CD4-positive, alpha-beta T cell treated with Interleukin-15 for 4 hours (primary cell): ENCODE results near the gene AKAP1.

Experiments used
- DNase-seq: peaks from one replicate; pipeline ENCODE4 v3.0.0-alpha.2; 2020; ENCODE audit warnings: low spot score

Gene AKAP1, protein sequence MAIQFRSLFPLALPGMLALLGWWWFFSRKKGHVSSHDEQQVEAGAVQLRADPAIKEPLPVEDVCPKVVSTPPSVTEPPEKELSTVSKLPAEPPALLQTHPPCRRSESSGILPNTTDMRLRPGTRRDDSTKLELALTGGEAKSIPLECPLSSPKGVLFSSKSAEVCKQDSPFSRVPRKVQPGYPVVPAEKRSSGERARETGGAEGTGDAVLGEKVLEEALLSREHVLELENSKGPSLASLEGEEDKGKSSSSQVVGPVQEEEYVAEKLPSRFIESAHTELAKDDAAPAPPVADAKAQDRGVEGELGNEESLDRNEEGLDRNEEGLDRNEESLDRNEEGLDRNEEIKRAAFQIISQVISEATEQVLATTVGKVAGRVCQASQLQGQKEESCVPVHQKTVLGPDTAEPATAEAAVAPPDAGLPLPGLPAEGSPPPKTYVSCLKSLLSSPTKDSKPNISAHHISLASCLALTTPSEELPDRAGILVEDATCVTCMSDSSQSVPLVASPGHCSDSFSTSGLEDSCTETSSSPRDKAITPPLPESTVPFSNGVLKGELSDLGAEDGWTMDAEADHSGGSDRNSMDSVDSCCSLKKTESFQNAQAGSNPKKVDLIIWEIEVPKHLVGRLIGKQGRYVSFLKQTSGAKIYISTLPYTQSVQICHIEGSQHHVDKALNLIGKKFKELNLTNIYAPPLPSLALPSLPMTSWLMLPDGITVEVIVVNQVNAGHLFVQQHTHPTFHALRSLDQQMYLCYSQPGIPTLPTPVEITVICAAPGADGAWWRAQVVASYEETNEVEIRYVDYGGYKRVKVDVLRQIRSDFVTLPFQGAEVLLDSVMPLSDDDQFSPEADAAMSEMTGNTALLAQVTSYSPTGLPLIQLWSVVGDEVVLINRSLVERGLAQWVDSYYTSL

DNA sequence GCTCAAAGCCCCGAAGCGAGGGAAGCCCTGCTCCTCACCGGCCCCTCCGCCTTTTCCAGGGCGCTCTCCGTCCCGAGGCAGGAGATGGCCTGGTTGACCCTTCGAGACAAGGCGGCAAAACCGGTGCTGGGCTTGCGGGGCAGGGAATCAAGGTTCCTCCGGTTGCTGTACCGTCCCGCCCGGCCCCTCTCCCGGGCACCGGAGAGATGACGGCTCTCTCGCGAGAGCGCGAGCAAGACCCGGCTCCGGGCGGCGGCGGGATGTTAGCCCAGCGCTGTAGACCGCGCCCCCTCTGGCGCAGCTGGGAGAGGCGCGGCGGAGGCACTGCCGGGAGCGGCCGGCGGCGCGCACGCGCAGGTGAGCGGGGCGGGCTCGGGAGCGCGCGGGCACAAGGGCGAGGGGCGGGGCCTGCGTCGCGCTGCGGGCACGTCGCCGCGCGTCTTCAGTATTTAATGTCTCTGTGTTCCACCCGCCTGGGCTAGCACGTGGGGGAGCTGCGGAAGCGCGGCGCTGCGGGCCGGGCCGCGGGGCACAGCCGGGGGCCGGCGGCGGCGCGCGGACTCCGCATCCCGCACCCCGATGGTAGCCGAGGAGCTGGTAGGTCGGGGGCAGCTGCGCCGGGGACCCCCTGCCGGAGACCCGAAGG, at the start of gene AKAP1:
AKAP1 (plus strand) TSS at position 445 of the 646 bp plus-strand sequence. CDS start 20,219 bp downstream, outside the sequence.
- peak; percentile 94 for DNase-seq

DNA sequence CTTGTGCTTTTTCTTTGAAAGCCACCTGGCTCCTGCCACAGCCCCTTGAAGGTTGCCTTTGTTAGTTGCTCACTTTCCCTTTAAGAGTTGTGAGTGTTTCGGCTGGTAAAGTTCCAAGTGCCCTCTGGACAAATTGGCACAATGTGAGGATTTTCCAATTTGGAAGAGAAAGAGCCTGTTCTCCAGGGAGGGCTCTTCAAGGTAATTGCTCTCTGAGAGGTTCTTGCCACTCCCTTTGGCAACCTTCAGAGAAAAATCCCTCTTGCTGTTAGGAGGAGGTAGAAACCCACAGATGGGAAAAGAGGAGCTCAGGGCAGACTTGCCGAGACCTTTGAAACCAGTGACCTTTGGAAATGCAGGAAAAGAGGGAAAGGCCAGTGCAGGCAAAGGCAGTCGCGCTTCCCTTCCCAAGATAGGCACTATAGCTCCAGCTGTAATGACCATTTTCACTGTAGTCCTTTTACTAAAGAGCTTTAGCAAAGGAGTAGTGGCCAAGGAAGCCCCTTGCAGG, 49.0 kb upstream of the AKAP1 start:
- DNase-seq: no peak

DNA sequence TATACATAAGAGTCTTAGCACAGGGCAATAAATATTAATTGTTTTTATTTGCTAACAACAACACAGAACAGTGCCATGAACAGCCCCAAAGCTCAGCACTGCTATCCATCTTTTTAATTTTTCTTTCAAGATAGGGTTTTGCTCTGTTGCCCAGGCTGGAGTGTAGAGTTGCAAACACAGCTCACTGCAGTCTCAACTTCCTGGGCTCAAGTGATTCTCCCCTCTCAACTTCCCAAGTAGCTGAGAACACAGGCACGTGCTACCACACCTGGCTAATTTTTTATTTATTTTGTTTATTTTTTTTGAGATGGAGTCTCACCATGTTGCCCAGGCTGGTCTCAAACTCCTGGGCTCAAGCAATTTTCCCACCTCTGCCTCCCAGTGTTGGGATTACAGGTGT, 47.6 kb upstream of the AKAP1 start:
- DNase-seq: no peak

DNA sequence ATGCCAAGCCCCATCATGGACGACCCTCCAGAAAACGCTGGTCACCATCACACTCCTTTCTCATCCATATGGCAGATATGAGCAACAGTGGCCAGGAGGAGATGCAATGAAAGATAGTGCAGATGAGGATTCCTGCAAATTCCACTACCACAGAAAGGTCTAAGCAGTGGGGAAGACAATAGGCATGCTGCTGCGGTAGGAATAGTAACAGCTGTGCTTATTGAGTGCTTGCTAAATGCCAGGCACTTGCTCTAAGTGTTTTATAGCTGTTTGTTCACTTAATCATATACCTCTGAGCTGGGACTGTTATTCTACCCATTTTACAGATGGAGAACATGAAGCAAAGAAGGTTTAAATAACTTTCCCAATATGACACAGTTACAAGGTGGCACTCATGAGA, 46.6 kb upstream of the AKAP1 start:
- no peak for DNase-seq

DNA sequence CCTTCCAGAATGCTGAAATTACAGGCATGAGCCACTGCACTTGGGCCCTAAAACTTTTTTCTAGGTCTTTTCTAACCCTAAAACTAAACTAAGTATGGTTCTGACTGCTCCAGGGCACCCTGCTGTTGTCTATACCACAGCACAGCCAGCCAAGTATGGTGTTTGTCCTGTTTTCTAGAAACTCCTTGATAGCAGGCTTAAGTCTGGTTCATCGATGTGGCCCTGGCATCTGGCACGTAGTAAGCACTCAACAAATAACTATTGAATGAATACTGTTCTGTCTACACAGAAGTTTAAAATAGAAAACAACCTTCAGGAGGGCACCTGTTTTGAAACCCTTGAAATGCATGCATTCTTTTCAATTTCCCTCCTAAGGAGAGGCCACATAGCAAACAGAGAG, 44.5 kb upstream of the AKAP1 start:
- no peak for DNase-seq

DNA sequence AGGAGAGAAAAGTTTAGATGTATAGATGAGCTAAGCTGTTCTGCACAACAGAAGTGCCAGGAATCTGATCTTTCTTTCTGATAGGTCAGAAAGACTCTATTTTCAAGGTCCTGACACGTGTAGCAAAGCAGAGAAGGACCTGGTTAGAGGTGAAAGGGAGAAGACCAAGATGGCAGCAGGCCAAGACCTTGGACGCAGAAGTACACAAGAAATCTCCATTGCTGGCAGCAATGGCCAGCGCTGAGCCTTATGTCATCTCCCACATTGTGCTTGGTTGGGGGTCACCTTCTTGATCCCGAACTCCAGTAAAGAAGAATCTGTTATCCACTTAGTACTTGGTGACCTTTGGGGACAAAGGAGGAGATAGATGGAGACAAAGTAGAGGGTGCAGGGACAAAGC, 41.8 kb upstream of the AKAP1 start:
- DNase-seq: no peak

DNA sequence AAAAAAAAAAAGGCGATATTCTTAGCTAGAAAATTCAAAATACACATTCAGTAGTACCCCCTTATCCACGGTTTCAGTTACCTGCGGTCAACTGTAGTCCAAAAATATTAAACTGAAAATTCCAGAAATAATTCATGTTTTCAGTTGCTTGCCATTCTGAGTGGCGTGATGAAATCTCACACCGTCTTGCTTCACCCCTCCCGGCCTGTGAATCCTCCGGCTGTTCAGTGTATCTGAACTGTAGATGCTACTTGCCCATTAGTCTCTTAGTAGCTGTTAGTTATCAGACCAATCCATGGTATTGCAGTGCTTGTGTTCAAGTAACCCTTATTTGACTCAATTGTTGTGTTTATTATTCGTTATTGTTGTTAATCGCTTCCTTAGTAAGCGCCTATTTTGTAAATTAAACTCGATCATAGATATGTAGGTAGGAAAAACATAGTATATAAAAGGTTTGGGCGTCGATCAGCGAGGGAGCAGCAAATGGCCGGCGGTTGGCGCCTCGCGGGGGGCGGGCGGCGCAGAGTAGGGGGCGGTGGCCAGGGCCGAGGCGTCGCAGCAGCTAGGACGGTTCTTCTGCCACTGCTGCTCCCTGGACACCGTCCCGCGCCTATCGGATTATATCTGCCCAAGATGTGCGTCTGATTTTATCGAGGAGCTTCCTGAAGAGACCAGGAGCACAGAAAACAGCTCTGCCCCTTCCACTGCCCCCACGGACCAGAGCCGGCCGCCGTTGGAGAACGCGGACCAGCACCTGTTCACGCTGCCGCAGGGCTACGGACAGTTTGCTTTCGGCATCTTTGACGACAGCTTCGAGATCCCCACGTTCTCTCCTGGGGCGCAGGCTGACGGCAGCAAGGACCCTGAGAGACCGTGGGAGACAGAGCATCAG, 39.8 kb upstream of the AKAP1 start:
- no peak for DNase-seq

DNA sequence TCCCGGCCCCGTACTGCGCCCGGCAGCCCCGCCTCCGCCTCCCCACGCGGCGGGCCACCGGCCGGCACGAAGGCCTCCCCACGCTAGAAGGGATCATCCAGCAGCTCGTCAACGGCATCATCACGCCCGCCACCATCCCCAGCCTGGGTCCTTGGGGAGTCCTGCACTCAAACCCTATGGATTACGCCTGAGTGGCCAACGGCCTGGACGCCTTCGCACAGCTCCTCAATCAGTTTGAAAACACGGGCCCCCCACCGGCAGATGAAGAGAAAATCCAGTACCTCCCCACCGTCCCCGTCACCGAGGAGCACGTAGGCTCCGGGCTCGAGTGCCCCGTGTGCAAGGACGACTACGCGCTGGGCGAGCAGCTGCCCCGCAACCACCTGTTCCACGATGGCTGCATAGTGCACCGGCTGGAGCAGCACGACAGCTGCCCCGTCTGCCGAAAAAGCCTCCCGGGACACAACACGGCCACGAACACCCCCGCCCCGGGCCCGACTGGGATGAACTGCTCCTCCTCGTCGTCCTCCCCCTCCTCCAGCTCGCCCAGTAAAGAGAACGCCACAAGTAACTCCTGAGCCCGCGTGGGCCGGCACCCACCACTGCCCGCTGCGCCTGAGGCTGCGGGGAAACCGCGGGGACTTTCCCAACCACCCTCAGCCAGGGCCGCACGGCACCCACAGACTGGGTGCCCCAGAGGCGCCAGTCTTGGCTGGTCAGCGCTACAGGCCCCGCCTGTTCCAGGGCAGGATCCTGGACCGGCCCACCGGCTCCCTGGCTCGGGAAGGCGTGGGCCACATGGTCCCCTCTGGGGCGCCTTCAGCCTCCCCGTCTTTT, 39.0 kb upstream of the AKAP1 start:
- peak; percentile 7 for DNase-seq

DNA sequence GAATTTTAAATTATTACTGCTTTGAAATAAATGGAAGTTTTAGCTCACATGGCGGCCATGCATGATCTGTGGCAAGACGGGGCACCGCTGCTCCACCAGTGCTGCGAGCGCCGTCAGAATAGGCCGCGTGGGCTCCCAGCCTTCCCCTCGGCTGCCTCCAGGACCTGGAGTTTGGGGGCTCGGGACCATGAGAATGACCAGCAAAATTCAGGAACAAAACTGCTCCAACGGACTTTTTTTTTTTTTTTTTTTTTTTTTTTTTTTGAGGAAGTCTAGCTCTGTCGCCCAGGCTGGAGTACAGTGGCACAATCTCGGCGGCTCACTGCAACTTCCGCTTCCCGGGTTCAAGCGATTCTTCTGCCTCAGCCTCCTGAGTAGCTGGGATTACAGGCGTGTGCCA, 38.3 kb upstream of the AKAP1 start:
- DNase-seq: no peak

DNA sequence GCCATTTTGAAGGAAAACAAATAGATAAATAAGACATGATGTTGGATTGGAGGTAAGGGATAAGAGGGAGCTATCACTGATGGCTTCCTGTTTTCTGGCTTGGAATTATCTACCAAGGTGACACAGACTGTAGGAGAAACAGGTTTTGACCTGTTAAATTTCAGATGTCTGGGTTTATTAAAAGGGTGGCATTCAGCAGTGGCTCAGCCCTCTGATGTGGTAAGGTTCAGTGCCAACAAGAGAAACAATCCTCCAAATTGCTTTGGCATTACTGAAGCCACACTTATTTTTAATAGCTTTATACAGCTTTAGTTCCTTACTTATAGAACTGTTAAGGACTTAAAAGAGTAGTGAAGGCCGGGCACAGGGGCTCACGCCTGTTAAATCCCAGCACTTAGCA, 37.0 kb upstream of the AKAP1 start:
- DNase-seq: no peak

DNA sequence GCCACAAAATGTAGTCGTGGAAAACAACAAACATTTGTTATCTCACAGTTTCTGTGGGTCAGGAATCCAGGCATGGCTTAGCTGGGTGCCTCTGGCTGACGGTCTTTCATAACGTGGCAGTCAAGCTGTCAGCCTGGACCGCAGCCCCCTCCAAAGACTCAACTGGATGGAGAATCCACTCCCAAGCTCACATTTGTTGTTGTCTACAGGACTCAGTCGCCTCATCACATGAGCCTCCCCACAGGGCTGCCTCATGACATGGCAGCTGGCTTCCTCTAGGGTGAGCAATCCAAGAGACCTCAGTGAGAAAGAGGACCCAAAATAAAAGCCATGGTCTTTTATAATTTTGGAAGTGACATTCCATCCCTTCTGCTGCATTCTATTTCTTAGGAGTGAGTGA, 34.7 kb upstream of the AKAP1 start:
- no peak for DNase-seq

DNA sequence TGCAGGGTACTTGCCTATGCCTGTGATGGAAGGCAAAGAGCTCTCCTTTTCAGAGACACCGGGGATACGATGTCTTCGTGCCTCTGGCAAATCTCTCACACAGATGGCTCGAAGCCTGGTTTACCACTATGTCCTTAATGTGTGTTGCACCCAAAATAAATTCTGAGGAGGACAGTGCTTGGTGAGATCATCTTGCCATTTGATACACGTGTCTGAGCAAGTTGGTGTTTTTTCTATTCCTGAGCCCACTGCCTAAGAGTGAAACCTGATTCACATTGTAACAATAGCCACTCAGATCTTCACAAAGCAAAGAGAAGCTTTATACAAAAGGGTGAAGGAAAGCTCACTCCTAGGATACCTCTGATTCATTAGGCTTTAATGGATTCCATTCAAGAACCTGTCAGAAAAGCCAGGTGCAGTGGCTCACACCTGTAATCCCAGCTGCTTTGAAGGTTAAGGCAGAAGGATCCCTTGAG, 33.1 kb upstream of the AKAP1 start:
- no peak for DNase-seq

DNA sequence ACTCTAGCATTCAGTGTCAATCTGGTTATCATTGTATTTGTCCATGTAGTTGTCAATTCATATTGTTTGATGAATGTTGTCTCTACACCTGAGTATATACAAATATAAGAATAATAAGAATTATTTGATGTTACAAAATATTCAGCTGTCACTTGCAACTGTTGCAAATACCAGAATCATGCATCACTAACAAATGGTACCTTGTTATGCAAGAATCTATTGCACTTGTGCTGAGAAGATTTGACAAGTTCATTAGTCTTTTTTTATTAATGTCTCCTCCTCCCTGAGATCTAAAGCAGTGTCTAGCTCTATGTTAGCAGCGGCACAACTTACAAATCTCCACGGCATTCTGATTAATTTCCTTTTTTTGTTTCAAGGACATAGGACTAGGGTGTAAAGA, 22.2 kb upstream of the AKAP1 start:
- DNase-seq: no peak

DNA sequence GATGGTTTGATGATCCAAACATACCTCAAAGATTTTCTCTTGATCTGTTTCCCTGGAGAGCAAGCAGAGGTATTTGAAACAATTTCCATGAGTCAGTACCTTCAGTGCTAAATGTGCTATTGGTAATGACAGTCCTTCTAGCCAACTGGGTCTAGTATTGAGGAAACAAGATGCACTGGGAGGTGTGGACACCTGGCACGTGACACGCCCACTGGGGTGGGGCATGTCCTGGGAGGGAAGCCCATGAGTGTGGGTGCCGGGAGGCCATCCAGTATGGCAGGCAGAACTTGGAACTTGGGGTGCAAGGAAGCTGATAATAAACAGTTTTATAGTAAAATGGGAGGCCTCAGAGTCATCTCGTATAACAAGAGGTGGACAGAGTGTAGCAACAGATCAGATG, 17.9 kb upstream of the AKAP1 start:
- DNase-seq: no peak

DNA sequence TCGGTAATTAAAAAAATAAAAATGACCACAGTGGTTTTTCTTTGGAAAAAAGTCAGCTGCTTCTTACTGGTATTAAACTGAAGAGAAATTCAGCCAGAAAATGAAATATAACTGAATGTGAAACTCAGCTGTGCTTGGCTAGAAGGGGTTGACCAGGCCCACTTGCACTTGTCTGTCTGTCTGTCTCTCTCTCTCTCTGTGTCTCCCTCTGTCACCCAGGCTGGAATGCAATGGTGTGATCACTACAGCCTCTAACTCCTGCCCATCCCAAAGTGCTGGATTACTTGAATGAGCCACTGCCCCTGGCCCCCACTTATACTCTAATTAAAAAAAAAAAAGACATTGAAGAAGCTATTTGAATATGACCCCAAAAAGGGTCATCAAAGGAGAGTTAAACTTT, 17.3 kb upstream of the AKAP1 start:
- DNase-seq: no peak

DNA sequence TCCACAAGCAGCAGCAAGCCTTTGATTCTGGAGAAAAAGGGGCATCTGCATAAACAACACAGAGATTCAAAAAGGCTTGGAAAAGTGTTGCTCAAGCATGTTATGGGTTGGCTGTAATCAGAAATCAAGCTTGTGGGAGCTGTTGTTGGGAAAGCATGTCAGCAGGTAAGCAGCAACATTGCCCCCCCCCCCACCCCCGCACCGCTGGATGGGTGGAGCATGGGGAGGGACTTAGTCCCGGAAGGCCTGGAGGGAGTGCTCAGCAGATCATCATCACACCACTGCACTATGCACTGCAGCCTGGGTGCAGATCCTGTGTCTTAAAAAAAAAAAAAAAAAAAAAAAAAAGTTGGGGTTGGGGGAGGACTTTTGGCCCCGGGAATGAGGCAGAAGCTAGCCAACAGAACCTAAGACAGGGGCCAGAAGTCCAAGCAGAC, 16.8 kb upstream of the AKAP1 start:
- no peak for DNase-seq

DNA sequence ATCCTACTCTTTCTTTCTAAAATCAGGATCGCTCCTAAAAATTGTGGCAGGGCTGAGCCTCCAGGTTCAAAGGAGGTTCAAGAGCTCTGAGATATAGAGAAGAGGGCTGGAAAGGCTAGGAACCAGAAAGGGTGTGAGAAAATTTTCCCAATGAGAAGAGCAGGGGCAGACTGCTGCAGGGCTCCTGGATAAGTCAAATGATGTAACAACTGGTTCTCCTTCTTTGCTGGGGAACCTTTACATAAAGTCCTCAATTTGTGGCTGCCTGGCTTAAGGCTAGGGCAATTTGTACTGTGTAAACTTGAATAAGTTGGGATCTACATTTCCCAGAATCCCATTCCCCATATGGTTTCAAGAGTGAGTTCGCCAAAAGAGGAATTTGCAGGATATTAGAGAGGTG, 16.3 kb upstream of the AKAP1 start:
- no peak for DNase-seq

DNA sequence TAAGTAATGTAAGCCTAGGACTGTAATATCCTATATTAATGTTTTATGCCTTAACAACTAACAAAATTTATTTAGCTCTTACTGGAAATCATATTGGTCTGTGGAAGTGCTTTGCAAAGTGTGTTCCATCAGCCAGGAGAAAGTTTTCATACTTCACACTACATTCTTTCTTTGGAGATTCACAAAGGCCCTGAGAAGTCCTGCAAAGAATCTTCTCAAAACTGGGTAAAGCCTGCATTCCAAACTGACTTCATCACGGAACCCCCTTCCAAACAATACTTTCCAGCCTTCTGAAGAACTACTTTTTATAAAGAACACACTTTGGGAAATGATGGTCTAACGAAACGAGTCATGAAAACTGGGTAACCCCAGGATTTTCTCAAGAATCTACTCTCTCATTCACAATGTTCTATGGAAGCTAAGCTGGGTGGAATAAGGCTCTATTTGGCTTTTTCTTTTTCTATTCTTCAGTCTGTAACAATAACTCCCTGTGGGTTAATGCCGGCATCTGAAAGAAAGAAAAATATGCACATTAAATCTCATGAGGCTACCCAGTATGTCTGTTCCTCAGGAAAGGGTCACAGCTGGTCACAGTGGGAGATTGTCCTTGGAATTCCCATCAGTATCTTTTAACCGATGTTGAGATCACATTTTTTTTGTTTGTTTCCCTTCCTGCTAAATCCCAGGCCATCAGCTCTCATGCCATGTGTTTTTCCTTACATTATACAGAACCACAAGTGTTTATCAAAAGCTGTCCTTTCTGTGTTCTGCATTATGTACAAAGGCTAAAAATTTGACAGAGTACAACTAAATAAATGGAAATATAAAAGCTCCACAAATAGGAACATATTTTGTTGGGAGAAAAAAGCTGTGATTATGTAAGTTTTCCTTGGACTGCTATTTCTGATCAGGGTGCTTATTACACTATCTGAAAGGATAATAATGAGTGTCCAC, 12.8 kb upstream of the AKAP1 start:
- no peak for DNase-seq

DNA sequence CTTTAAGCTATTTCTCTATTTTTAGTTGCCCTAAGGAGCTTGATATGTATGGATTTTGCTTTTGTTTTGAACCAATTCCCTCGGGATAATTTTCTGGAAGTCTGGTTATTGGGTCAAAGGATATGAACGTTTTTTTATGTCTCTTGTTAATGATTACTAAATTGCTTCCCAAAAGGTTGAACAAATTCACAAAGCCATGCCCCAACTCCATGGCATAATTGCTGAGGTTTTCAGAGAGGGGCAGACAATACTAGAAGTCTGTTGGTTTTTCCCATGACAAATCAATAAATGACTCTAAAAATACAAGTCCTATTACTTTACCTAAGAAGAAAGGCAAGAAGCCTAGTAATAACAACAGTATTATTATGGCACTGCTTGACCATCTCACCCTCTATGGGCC, 11.4 kb upstream of the AKAP1 start:
- no peak for DNase-seq
